Fibroblast of lung (primary cell): ENCODE results near the gene LSAMP. TPM values are rescaled to one million over a fixed set of nuclear protein-coding genes. Genes with fewer than 3 reads are reported as not detected.

Source experiments
- DNase-seq, 2 donors: peaks; one replicate each; pipeline versions ENCODE4 v3.0.0 to v3.0.0-alpha.2; 2010; ENCODE audit warnings: low read depth in 2 of 2
- H2AFZ ChIP-seq: 2 replicates; pipeline ENCODE4 v1.5.1; 2012; ENCODE audit warnings: low read length, control low read depth, inconsistent platforms
- H3K27ac ChIP-seq: 2 replicates; pipeline ENCODE4 v1.5.1; 2011; ENCODE audit warnings: low read length, control low read depth; ENCODE audit not compliant: insufficient read depth
- H3K27me3 ChIP-seq: 2 replicates; pipeline ENCODE4 v1.5.1; 2011; ENCODE audit warnings: mild to moderate bottlenecking, low read length; ENCODE audit not compliant: control insufficient read depth, insufficient read depth
- H3K36me3 ChIP-seq: 2 replicates; pipeline ENCODE4 v1.5.1; 2011; ENCODE audit warnings: low read length; ENCODE audit not compliant: control insufficient read depth, insufficient read depth
- H3K4me1 ChIP-seq: 2 replicates; pipeline ENCODE4 v1.5.1; 2011; ENCODE audit warnings: low read length; ENCODE audit not compliant: control insufficient read depth, insufficient read depth; ENCODE audit errors: extremely low read depth
- H3K4me2 ChIP-seq: 2 replicates; pipeline ENCODE4 v1.5.1; 2011; ENCODE audit warnings: low read length, control low read depth; ENCODE audit not compliant: insufficient read depth; ENCODE audit errors: extremely low read depth
- H3K4me3 ChIP-seq, 4 experiments: fragments of 200-600 bp in 1 of 4; sonication (generic) in 1 of 4; replicated peaks in 1 of 4; 2 replicates each; pipeline ENCODE4 v1.5.1; 2011 to 2016; ENCODE audit warnings: low read length in 4 of 4, low read depth in 3 of 4, mild to moderate bottlenecking in 3 of 4, control low read depth in 2 of 4, inconsistent platforms in 1 of 4, mixed read lengths in 1 of 4; ENCODE audit not compliant: insufficient read depth in 1 of 4; ENCODE audit errors: control extremely low read depth in 1 of 4
- H3K79me2 ChIP-seq: 2 replicates; pipeline ENCODE4 v1.5.1; 2012; ENCODE audit warnings: mild to moderate bottlenecking, low read length, inconsistent platforms; ENCODE audit not compliant: control insufficient read depth, insufficient read depth
- H3K9ac ChIP-seq: 2 replicates; pipeline ENCODE4 v1.5.1; 2011; ENCODE audit warnings: mild to moderate bottlenecking, low read length, control low read depth; ENCODE audit not compliant: insufficient read depth
- H3K9me3 ChIP-seq: 2 replicates; pipeline ENCODE4 v1.5.1; 2012; ENCODE audit warnings: low read depth, low read length; ENCODE audit not compliant: control insufficient read depth, insufficient read depth
- H4K20me1 ChIP-seq: 2 replicates; pipeline ENCODE4 v1.5.1; 2011; ENCODE audit warnings: low read length; ENCODE audit not compliant: control insufficient read depth, insufficient read depth; ENCODE audit errors: extremely low read depth
- EZH2 ChIP-seq: IDR thresholded peaks from 2 replicates; pipeline ENCODE4 v1.5.1; 2012; ENCODE audit warnings: low read length, control low read depth, mild to moderate bottlenecking; ENCODE audit errors: missing control alignments
- polyA plus RNA-seq, 2 donors: library from polyadenylated mRNA; depleted of rRNA in 1 of 2; stranded (reverse) in 1 of 2; unstranded in 1 of 2; fragments of >200 nt; gene quantifications; 2 replicates each; pipeline ENCODE4 v1.2.1, GENCODE V29; 2011 to 2012; ENCODE audit warnings: missing spikeins in 1 of 2
- total RNA-seq: library from RNA; depleted of rRNA; stranded (reverse); fragments of >200 nt; gene quantifications from 2 replicates; pipeline ENCODE4 v1.2.1, GENCODE V29; 2014
- TF ChIP-seq, protein P1 (sequence below), 2 donors: IDR thresholded peaks in 1 of 2; conservative IDR thresholded peaks in 1 of 2; 1 replicate in 1 of 2; 2 replicates in 1 of 2; pipeline ENCODE4 v1.5.1; 2011 to 2012; ENCODE audit warnings: low read length in 2 of 2, control low read depth in 1 of 2, inconsistent platforms in 1 of 2, low read depth in 1 of 2, mild to moderate bottlenecking in 1 of 2

The LSAMP gene
- total and polyA plus RNA-seq, 2 donors (not counting 1 experiment from before 2014, with no cell fraction given) = 4.8 to 5.9 TPM

DNA sequence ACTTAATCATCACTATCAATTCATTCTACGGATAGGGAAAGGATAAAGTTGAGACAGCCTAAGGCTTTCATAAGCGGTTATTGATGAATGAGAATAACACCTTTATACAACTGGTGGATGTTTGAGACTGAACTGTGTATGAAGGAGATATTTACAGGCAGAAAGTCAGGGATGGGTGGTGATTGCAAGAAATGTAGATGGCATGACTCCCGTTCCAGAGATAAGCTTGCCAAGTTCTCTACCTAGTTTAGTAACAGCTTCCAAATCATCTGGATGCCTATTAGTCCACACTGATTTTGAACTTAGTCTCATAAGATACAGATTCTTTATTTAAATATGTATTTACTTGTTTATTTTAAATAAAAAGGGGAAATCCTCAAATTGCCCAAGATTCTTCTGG is 463.2 kb downstream of the LSAMP start:
- TF ChIP-seq, protein P1, sequence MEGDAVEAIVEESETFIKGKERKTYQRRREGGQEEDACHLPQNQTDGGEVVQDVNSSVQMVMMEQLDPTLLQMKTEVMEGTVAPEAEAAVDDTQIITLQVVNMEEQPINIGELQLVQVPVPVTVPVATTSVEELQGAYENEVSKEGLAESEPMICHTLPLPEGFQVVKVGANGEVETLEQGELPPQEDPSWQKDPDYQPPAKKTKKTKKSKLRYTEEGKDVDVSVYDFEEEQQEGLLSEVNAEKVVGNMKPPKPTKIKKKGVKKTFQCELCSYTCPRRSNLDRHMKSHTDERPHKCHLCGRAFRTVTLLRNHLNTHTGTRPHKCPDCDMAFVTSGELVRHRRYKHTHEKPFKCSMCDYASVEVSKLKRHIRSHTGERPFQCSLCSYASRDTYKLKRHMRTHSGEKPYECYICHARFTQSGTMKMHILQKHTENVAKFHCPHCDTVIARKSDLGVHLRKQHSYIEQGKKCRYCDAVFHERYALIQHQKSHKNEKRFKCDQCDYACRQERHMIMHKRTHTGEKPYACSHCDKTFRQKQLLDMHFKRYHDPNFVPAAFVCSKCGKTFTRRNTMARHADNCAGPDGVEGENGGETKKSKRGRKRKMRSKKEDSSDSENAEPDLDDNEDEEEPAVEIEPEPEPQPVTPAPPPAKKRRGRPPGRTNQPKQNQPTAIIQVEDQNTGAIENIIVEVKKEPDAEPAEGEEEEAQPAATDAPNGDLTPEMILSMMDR (conservative IDR thresholded peaks at IDR 0.05 in 1 of 2, IDR thresholded peaks at IDR 0.05 in 1 of 2; ENCODE audit: low read depth in 1 of 2, low read length in 2 of 2) = no peak
- TF ChIP-seq EZH2 = no peak
- DNase-seq = no peak
- H3K36me3 ChIP-seq = no peaks in the 10 kb centered on the region

GRCh38 chr3:115980709-115981108 is 464.6 kb downstream of the LSAMP start:
- H3K36me3 ChIP-seq = no peaks in the 10 kb centered on the region
- H3K4me3 ChIP-seq = no peak overlapping the region

More for the DNA sequence above, 463.2 kb downstream of the LSAMP start:
- Histone ChIP-seq H3K27me3 (no peaks in the 10 kb centered on the region), H3K4me2 (no peak overlapping the region), H3K79me2 (no peaks in the 10 kb centered on the region), H3K4me1 (no peaks in the 10 kb centered on the region), H3K9me3 (no peaks in the 10 kb centered on the region), H3K9ac (no peak overlapping the region), H3K4me3 (no peak overlapping the region), H2AFZ (no peak overlapping the region), H3K27ac (no peak overlapping the region), H4K20me1 (no peaks in the 10 kb centered on the region)

DNA sequence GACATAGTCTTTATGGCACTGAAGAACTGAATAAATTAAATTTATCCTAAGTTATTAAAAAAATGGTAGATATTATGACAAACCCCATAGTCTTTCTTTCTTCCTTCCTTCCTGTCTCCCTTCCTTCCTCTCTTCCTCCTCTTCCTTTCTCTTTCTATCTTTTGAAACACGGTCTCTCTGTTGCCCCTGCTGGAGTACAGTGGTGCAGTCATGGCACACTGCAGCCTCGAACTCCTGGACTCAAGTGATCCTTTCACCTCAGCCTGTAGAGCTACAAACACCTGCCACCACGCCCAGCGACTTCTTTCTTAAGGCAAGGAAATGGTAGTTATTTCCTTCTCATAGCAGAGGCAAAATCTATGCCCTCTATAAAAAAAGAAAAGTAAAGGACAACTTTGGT is 467.4 kb downstream of the LSAMP start:
- Histone ChIP-seq H3K27ac (no peak overlapping the region), H3K4me2 (no peak overlapping the region), H3K36me3 (no peaks in the 10 kb centered on the region), H4K20me1 (no peaks in the 10 kb centered on the region), H3K9ac (no peak overlapping the region), H3K79me2 (no peaks in the 10 kb centered on the region), H2AFZ (no peak overlapping the region), H3K27me3 (no peaks in the 10 kb centered on the region), H3K9me3 (no peaks in the 10 kb centered on the region), H3K4me1 (no peaks in the 10 kb centered on the region), H3K4me3 (no peak overlapping the region)
- no peak for TF ChIP-seq EZH2
- TF ChIP-seq, protein P1 (conservative IDR thresholded peaks at IDR 0.05 in 1 of 2, IDR thresholded peaks at IDR 0.05 in 1 of 2; ENCODE audit: low read depth in 1 of 2, low read length in 2 of 2) = no peak
- DNase-seq = no peak

More at GRCh38 chr3:115980709-115981108, 464.6 kb downstream of the LSAMP start:
- DNase-seq = no peak
- Histone ChIP-seq H4K20me1 (no peaks in the 10 kb centered on the region), H3K79me2 (no peaks in the 10 kb centered on the region), H3K4me1 (no peaks in the 10 kb centered on the region), H3K27ac (no peak overlapping the region), H3K9ac (no peak overlapping the region), H3K27me3 (no peaks in the 10 kb centered on the region), H2AFZ (no peak overlapping the region), H3K4me2 (no peak overlapping the region), H3K9me3 (no peaks in the 10 kb centered on the region)
- TF ChIP-seq, protein P1 (conservative IDR thresholded peaks at IDR 0.05 in 1 of 2, IDR thresholded peaks at IDR 0.05 in 1 of 2; ENCODE audit: low read depth in 1 of 2, low read length in 2 of 2) = no peak
- no peak for TF ChIP-seq EZH2
